Activated CD4-positive, alpha-beta T cell treated with anti-CD3 and anti-CD28 coated beads, Interleukin-2, amount 10 ng/mL, durations not matched to agents 7 days and 5 days (primary cell): Measurements from ENCODE around the gene TERT. TPM values are rescaled to one million over a fixed set of nuclear protein-coding genes. Genes with fewer than 3 reads are reported as not detected.
"Not testable (repeated sequence)": the region's sequence is repeated elsewhere in the genome, so short reads cannot be mapped to it uniquely, and the experiment has no call there.

Experiments used
- CTCF ChIA-PET: fragments of 350-600 bp; sonication (Branson Sonifier 250); formaldehyde crosslinking; loops from one replicate; lab custom pipeline; 2021; ENCODE audit warnings: antibody characterized with exemption; lab: Charles Lee
- POLR2A ChIA-PET: fragments of 350-600 bp; sonication (Branson Sonifier 250); formaldehyde crosslinking; loops from one replicate; lab custom pipeline; 2021; ENCODE audit warnings: antibody characterized with exemption; lab: Charles Lee
- DNase-seq: peaks from one replicate; pipeline ENCODE4 v3.0.0-alpha.2; 2020
- H3K27ac Mint-ChIP-seq: one replicate; pipeline ENCODE4 v1.8.0; 2021; ENCODE audit warnings: mild to moderate bottlenecking, moderate library complexity, mixed read lengths
- H3K27me3 Mint-ChIP-seq: one replicate; pipeline ENCODE4 v1.8.0; 2021; ENCODE audit warnings: mixed read lengths
- H3K36me3 Mint-ChIP-seq: one replicate; pipeline ENCODE4 v1.8.0; 2021; ENCODE audit warnings: low read depth, mixed read lengths
- H3K4me1 Mint-ChIP-seq: one replicate; pipeline ENCODE4 v1.8.0; 2021; ENCODE audit warnings: mixed read lengths
- H3K4me3 Mint-ChIP-seq: one replicate; pipeline ENCODE4 v1.8.0; 2021; ENCODE audit warnings: mild to moderate bottlenecking, moderate library complexity, mixed read lengths
- H3K9me3 Mint-ChIP-seq: one replicate; pipeline ENCODE4 v1.8.0; 2021; ENCODE audit warnings: mixed read lengths
- total RNA-seq, 2 experiments: library from RNA; stranded (reverse); gene quantifications; one replicate each; pipeline ENCODE4 v1.2.3, GENCODE V29; 2021

TERT gene
- total RNA-seq, 2 experiments from 2014 or later: 3.4 to 5.6 TPM

GRCh38 chr5:1235838-1236237, 59.0 kb downstream of the TERT start:
- H3K4me1 Mint-ChIP-seq: no peaks in the 10 kb centered on the region

GRCh38 chr5:1235379-1235778, 59.5 kb downstream of the TERT start:
- Mint-ChIP-seq H3K4me1 (no peaks in the 10 kb centered on the region), H3K36me3 (no peaks in the 10 kb centered on the region), H3K27ac (no peak overlapping the region), H3K27me3 (peaks cover 6% of the 10 kb centered on the region), H3K4me3 (no peak overlapping the region), H3K9me3 (peaks cover 12% of the 10 kb centered on the region)
- ChIA-PET POLR2A (no interaction called here), CTCF (no interaction called here)
- no peak for DNase-seq

More at GRCh38 chr5:1235838-1236237, 59.0 kb downstream of the TERT start:
- Mint-ChIP-seq H3K27ac (no peak overlapping the region), H3K9me3 (peaks cover 12% of the 10 kb centered on the region), H3K36me3 (no peaks in the 10 kb centered on the region), H3K4me3 (no peak overlapping the region), H3K27me3 (peaks cover 6% of the 10 kb centered on the region)
- no peak for DNase-seq
- ChIA-PET POLR2A (no interaction called here), CTCF (no interaction called here)

GRCh38 chr5:1232780-1233179, 62.1 kb downstream of the TERT start:
- peaks cover 12% of the 10 kb centered on the region for H3K9me3 Mint-ChIP-seq
- DNase-seq: no peak
- H3K4me3 Mint-ChIP-seq: no peak overlapping the region
- peaks cover 17% of the 10 kb centered on the region for H3K4me1 Mint-ChIP-seq
- CTCF ChIA-PET: interaction anchor here (0.6 to 0.7 kb wide), 5 partner anchors 18 to 242 kb away, joined by 3 to 5 read pairs (median 3); no protein-coding TSS in a partner anchor
- H3K36me3 Mint-ChIP-seq: no peaks in the 10 kb centered on the region
- no peak overlapping the region for H3K27ac Mint-ChIP-seq
- peaks cover 6% of the 10 kb centered on the region for H3K27me3 Mint-ChIP-seq
- POLR2A ChIA-PET: no interaction called here

GRCh38 chr5:1231354-1231905, 63.4 kb downstream of the TERT start:
- no peak overlapping the region for H3K27ac Mint-ChIP-seq
- H3K4me3 Mint-ChIP-seq: no peak overlapping the region
- H3K27me3 Mint-ChIP-seq: peaks cover 6% of the 10 kb centered on the region
- no peaks in the 10 kb centered on the region for H3K36me3 Mint-ChIP-seq
- H3K4me1 Mint-ChIP-seq: peaks cover 17% of the 10 kb centered on the region
- ChIA-PET CTCF (no interaction called here), POLR2A (no interaction called here)
- no peak for DNase-seq
- H3K9me3 Mint-ChIP-seq: peaks cover 10% of the 10 kb centered on the region

GRCh38 chr5:1230551-1230950, 64.3 kb downstream of the TERT start:
- no peaks in the 10 kb centered on the region for H3K36me3 Mint-ChIP-seq
- H3K9me3 Mint-ChIP-seq: peaks cover 3% of the 10 kb centered on the region
- ChIA-PET CTCF (interaction anchor here (0.6 kb wide), 1 partner anchor 47 kb away, joined by 4 read pairs; no protein-coding TSS in a partner anchor), POLR2A (no interaction called here)
- H3K27ac Mint-ChIP-seq: no peak overlapping the region
- no peaks in the 10 kb centered on the region for H3K27me3 Mint-ChIP-seq
- no peak for DNase-seq
- H3K4me1 Mint-ChIP-seq: peaks cover 17% of the 10 kb centered on the region
- no peak overlapping the region for H3K4me3 Mint-ChIP-seq

- POLR2A ChIA-PET: no interaction called here
- Mint-ChIP-seq H3K27me3 (no peaks in the 10 kb centered on the region), H3K27ac (no peak overlapping the region), H3K36me3 (no peaks in the 10 kb centered on the region), H3K4me3 (no peak overlapping the region), H3K9me3 (peaks cover under 1% of the 10 kb centered on the region), H3K4me1 (peaks cover 17% of the 10 kb centered on the region)
- CTCF ChIA-PET: interaction anchor here (0.6 kb wide), 1 partner anchor 48 kb away, joined by 4 read pairs; no protein-coding TSS in a partner anchor
- no peak for DNase-seq
Measured at GRCh38 chr5:1229822-1230221, 65.0 kb downstream of the TERT start.

GRCh38 chr5:1229023-1229422, 65.8 kb downstream of the TERT start:
- POLR2A ChIA-PET, H3K4me3 Mint-ChIP-seq, H3K27me3 Mint-ChIP-seq, H3K9me3 Mint-ChIP-seq, H3K36me3 Mint-ChIP-seq, H3K27ac Mint-ChIP-seq, CTCF ChIA-PET, DNase-seq: not testable (repeated sequence)
- peaks cover 17% of the 10 kb centered on the region for H3K4me1 Mint-ChIP-seq

- POLR2A ChIA-PET: no interaction called here
- H3K36me3 Mint-ChIP-seq: no peaks in the 10 kb centered on the region
- CTCF ChIA-PET: interaction anchor here (0.8 kb wide), 1 partner anchor 422 kb away, joined by 3 read pairs; no protein-coding TSS in a partner anchor
- H3K4me3 Mint-ChIP-seq: no peak overlapping the region
- no peak for DNase-seq
- H3K27me3 Mint-ChIP-seq: no peaks in the 10 kb centered on the region
- H3K27ac Mint-ChIP-seq: no peak overlapping the region
- peaks cover 17% of the 10 kb centered on the region for H3K4me1 Mint-ChIP-seq
- H3K9me3 Mint-ChIP-seq: no peaks in the 10 kb centered on the region
Measured at GRCh38 chr5:1228120-1228519, 66.7 kb downstream of the TERT start.

GRCh38 chr5:1227667-1228066, 67.2 kb downstream of the TERT start:
- POLR2A ChIA-PET: interaction anchor here (0.6 kb wide), 1 partner anchor 83 kb away, joined by 3 read pairs; no protein-coding TSS in a partner anchor
- no peaks in the 10 kb centered on the region for H3K36me3 Mint-ChIP-seq
- no peak for DNase-seq

GRCh38 chr5:1226839-1227581, 67.9 kb downstream of the TERT start:
- Mint-ChIP-seq H3K36me3 (no peaks in the 10 kb centered on the region), H3K9me3 (peaks cover 5% of the 10 kb centered on the region), H3K4me3 (no peak overlapping the region), H3K27me3 (no peaks in the 10 kb centered on the region), H3K4me1 (peaks cover 17% of the 10 kb centered on the region), H3K27ac (no peak overlapping the region)
- DNase-seq: no peak
- ChIA-PET CTCF (interaction anchor here (0.6 to 0.8 kb wide), 2 partner anchors 367 to 421 kb away, joined by 3 read pairs; no protein-coding TSS in a partner anchor), POLR2A (interaction anchor here (0.6 kb wide), 1 partner anchor 83 kb away, joined by 3 read pairs; no protein-coding TSS in a partner anchor)

More at GRCh38 chr5:1227667-1228066, 67.2 kb downstream of the TERT start:
- no peak overlapping the region for H3K27ac Mint-ChIP-seq
- H3K27me3 Mint-ChIP-seq: no peaks in the 10 kb centered on the region
- no peaks in the 10 kb centered on the region for H3K9me3 Mint-ChIP-seq
- CTCF ChIA-PET: interaction anchor here (0.8 kb wide), 1 partner anchor 421 kb away, joined by 3 read pairs; no protein-coding TSS in a partner anchor
- no peak overlapping the region for H3K4me3 Mint-ChIP-seq
- H3K4me1 Mint-ChIP-seq: peaks cover 17% of the 10 kb centered on the region

GRCh38 chr5:1226231-1226630, 68.6 kb downstream of the TERT start:
- peaks cover 17% of the 10 kb centered on the region for H3K4me1 Mint-ChIP-seq
- POLR2A ChIA-PET: no interaction called here
- CTCF ChIA-PET: no interaction called here
- H3K36me3 Mint-ChIP-seq: no peaks in the 10 kb centered on the region
- H3K27me3 Mint-ChIP-seq: no peaks in the 10 kb centered on the region
- no peak for DNase-seq
- H3K9me3 Mint-ChIP-seq: peaks cover 10% of the 10 kb centered on the region
- H3K27ac Mint-ChIP-seq: no peak overlapping the region
- no peak overlapping the region for H3K4me3 Mint-ChIP-seq

GRCh38 chr5:1225081-1225480, 69.8 kb downstream of the TERT start, which contains the start of gene SLC6A18:
Gene SLC6A18 (plus strand): TSS chr5:1225381. CDS start chr5:1225478, 97 bp downstream.
- ChIA-PET CTCF (no interaction called here), POLR2A (no interaction called here)
- Mint-ChIP-seq H3K9me3 (peaks cover 10% of the 10 kb centered on the region), H3K4me1 (peaks cover 17% of the 10 kb centered on the region), H3K4me3 (no peak within 1 kb of the TSS), H3K36me3 (no peaks in the 10 kb centered on the region), H3K27me3 (no peaks in the 10 kb centered on the region), H3K27ac (no peak within 1 kb of the TSS)
- DNase-seq: no peak

- Mint-ChIP-seq H3K27me3 (no peaks in the 10 kb centered on the region), H3K9me3 (peaks cover 10% of the 10 kb centered on the region), H3K4me3 (no peak overlapping the region), H3K4me1 (peaks cover 14% of the 10 kb centered on the region), H3K36me3 (no peaks in the 10 kb centered on the region), H3K27ac (no peak overlapping the region)
- ChIA-PET CTCF (no interaction called here), POLR2A (no interaction called here)
- no peak for DNase-seq
Measured at GRCh38 chr5:1224631-1225030, 70.2 kb downstream of the TERT start.
